GM18951 (cell line): ENCODE results near the gene PTPRN2.

Experiments
- POLR2A ChIP-seq: IDR thresholded peaks from 4 replicates; pipeline ENCODE4 v1.6.1; 2011; ENCODE audit warnings: mild to moderate bottlenecking; ENCODE audit not compliant: insufficient read length, insufficient read depth; ENCODE audit errors: extremely low read depth
- in situ Hi-C: fragments of 300-500 bp; cut with MboI; formaldehyde crosslinking; loops from one replicate; pipeline ENCODE4 v1.12.0; 2022; ENCODE audit warnings: low sequenced_read_pairs, mixed read lengths, inconsistent platforms; ENCODE audit not compliant: unreplicated experiment

Gene PTPRN2

GRCh38 chr7:157585113-157585861 lies 1002.3 kb downstream of the PTPRN2 start:
- in situ Hi-C loops, result no loop called here

GRCh38 chr7:157584420-157584819 lies 1003.2 kb downstream of the PTPRN2 start:
- in situ Hi-C loops, result no loop called here
- TF ChIP-seq POLR2A, result no peak

More at GRCh38 chr7:157585113-157585861, 1002.3 kb downstream of the PTPRN2 start:
- no peak for TF ChIP-seq POLR2A

GRCh38 chr7:157581740-157582139 lies 1005.9 kb downstream of the PTPRN2 start:
- in situ Hi-C loops, result no loop called here
- no peak for TF ChIP-seq POLR2A

DNA sequence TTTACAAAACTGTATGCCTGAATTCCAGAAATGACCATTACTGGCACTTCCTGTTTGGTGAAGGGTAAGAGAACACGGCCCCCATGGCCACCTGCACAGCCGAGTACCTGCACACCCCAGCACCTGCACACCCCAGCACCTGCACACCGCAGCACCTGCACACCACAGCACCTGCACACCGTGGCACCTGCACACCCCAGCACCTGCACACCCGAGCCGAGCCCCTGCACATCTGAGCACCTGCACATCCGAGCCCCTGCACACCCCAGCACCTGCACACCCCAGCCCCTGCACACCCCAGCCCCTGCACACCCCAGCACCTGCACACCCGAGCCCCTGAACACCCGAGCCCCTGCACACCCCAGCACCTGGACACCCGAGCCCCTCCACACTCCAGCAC lies 1007.3 kb downstream of the PTPRN2 start:
- no peak for TF ChIP-seq POLR2A

GRCh38 chr7:157579425-157579824 lies 1008.2 kb downstream of the PTPRN2 start:
- in situ Hi-C loops, result no loop called here
- TF ChIP-seq POLR2A, result no peak

More for the DNA sequence above, 1007.3 kb downstream of the PTPRN2 start:
- in situ Hi-C loops, result no loop called here

- TF ChIP-seq POLR2A, result no peak
- in situ Hi-C loops, result no loop called here
Observed at GRCh38 chr7:157577796-157578339, 1009.8 kb downstream of the PTPRN2 start.

DNA sequence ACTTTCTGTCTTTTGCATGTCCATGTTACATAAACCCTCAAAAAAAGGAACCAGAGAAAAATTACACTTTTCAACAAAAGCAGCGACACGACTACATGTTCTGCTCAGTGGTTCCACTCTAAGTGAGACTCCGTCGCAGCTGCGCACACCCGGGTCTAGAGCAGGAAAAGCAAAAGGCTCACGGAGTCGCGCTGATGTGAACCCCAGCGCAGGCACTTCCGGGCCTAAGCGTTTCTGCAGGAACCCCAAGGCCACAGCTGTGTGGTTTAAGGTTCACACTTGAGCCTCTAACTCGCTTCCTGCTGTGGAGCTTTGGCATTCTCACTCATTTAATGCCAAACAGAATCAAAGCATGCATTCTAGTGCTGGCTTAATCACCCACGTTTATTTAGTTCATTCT lies 1010.6 kb downstream of the PTPRN2 start:
- in situ Hi-C loops, result no loop called here
- no peak for TF ChIP-seq POLR2A

- no peak for TF ChIP-seq POLR2A
- in situ Hi-C loops, result no loop called here
Observed at GRCh38 chr7:157576415-157576814, 1011.2 kb downstream of the PTPRN2 start.

DNA sequence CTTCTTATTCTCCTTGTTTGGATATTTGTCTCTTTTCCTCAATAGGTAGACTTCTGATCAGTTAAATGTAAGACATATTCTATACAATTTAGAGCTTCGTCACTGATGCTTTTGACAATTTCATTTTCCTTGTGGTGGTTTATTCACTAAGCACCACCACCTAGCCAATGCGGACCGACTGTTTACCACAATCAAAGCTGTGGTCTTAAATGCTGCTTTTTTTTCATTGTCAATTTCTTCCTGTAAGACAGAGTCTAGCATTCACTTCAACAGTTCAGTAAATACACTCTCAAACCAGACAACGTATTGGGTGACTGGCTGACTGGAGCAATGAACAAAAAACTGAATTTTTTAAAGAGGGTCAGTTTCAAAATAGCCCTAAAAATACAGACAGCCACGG lies 1011.8 kb downstream of the PTPRN2 start:
- TF ChIP-seq POLR2A, result no peak
- in situ Hi-C loops, result no loop called here

- in situ Hi-C loops, result no loop called here
- no peak for TF ChIP-seq POLR2A
Observed at GRCh38 chr7:157574914-157575586, 1012.6 kb downstream of the PTPRN2 start.

DNA sequence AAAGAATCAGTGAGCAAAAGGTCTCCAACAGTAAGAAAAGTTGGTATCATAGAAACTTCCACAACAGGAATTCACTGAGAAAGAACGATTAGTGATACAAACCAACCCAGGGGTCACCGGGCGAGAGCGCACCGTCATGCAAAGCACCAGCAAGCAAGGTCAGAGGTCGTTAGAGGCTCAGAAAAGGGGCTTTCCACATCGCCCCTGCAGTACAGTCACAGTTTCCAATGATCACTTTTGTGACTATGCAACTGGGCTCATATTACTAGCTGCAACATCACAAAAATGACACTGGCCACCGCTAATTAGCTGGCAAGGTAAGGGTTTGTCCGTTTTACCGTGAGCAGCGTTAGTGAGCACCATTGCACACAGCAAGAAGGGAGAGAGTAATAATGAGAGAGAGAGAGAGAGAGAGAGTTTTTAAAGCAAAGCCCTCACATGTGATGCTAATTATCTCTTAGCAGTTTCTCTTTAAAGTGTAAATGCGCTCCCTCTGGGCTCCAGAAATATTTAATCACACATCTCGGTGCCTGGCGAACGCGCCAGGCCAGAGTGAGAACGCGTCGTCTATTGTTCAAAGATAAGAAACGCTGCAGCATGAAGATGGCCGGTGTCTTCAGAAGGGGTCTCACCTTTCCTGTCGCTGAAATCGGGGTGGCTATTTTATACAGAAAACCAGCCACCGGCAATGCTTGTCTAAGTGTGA lies 1013.4 kb downstream of the PTPRN2 start:
- no peak for TF ChIP-seq POLR2A
- in situ Hi-C loops, result no loop called here

- no peak for TF ChIP-seq POLR2A
- in situ Hi-C loops, result no loop called here
Observed at GRCh38 chr7:157573244-157573643, 1014.4 kb downstream of the PTPRN2 start.

- in situ Hi-C loops, result no loop called here
- TF ChIP-seq POLR2A, result no peak
Observed at GRCh38 chr7:157572622-157573021, 1015.0 kb downstream of the PTPRN2 start.
